ENCODE results near the gene ULBP2.

- TF ChIP-seq CTCF (conservative IDR thresholded peaks at IDR 0.05) (no peak), EZH2 (IDR thresholded peaks at IDR 0.05; ENCODE audit: low read depth) (no peak)
These were observed at the start of gene ULBP2 for GRCh38 chr6:149941583-149942460.

Measured in PC-9 (cell line).